Glomerular visceral epithelial cell (primary cell): Measurements from ENCODE around the gene OPHN1.
A peak's percentile ranks its signal among the peaks of the same experiment; 100 is the strongest.

ENCODE experiments used
- DNase-seq: peaks from one replicate; pipeline ENCODE4 v3.0.0-alpha.2; 2016; ENCODE audit errors: extremely low spot score

Gene OPHN1

DNA sequence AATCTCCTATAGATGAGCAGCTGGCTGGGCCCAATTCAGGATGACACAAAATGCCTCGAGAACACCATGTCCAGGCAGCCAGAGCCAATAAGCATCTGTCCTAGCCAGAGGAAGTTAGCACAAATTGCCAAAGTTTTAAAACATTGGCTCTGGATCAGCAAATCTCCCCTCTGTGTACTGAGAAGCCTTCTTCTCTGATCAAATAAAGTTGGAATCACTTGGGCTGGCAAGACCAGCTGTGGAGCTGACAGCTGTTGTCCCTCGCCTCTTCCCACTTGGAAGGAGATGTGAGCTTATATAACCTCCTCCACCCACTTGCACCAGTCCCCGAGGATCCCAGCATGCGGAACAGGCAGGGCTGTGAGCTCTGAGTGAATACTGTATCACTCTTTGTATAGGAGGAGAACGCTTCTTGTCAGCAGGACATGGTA, 183.9 kb downstream of the OPHN1 start:
- no peak for DNase-seq

- DNase-seq, result peak; percentile 7
Measured at GRCh38 chrX:68238568-68238967, 194.7 kb downstream of the OPHN1 start.

- no peak for DNase-seq
Measured at GRCh38 chrX:68234171-68234910, 199.0 kb downstream of the OPHN1 start.

- DNase-seq, result no peak
Measured at GRCh38 chrX:68232206-68232605, 201.1 kb downstream of the OPHN1 start.

- no peak for DNase-seq
Measured at GRCh38 chrX:68209008-68209407, 224.3 kb downstream of the OPHN1 start.

DNA sequence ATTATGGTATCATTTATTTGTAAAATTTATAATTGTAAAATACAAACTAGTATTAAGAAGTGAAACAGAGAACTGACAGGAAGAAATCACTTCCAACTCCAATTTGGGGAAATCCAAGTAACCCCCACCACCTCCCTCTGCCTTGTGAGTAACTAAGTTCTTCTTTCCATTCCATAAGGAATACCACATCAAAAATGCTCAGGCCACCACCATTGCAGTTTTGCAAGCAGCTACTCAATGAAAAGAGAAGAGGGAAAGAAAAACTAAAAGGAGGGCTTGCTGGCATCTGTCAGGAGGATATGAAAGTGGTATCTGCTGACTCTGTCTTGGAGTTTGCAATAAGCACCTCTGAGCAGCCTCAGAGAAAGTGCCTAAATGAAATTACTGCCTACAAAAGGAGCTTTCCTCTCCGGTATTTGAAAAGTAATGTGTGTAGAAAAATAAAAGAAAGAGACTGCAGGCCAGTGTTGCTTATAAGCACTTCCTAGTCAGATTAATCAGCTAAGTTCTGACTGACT, 228.7 kb downstream of the OPHN1 start:
- DNase-seq, result no peak

DNA sequence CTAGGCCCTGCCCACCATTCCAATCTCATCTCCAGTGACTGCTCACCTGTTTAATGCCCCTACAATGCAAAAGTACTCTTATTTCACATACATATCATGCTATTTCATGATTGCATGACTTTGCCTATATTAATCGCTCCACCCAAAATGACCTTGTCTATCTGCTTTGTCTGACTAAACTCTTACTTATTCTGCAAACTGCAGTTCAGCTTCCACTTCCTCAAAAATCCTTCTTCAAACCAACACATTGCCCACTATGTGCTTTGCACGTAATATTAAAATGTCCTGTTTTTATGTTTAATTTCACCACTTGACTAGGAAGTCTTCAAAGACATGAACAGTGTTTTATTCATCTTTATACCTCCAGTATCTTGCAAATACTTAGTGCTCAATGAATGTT, 229.6 kb downstream of the OPHN1 start:
- no peak for DNase-seq

- no peak for DNase-seq
Measured at GRCh38 chrX:68203211-68203610, 230.1 kb downstream of the OPHN1 start.

DNA sequence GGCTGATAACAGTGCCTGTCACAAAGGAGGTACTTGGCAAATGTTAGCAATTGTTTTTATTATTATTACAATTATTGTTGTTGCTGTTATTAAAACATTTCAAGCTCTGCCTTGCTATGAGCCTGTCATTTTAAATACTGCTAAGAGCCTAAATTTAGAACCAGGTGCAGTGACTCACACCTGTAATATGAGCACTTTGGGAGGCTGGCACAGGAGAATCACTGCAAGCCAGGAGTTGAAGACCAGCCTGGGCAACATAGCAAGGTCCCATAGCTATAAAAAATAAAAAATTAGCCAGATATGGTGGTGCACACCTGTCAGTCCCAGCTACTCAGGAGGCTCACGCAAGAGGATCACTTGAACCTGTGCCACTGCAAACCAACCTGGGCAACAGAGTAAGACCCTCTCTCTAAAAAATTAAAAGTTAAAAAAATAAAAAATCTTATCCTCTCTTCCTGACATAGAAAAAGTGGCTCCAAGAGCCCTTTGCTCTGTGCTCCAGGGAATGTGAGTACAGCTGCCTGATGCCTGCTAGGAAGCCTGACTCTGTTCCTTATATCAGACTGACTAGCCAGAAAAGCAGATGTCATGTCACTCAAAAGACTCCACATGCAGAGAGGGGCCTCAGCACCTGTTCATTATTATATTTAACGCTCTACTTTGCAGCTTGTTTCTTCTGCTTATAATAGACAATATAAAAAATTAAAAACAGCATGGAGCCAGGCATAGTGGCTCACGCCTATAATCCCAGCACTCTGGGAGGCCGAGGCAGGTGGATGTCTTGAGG, 234.0 kb downstream of the OPHN1 start:
- DNase-seq, result no peak

DNA sequence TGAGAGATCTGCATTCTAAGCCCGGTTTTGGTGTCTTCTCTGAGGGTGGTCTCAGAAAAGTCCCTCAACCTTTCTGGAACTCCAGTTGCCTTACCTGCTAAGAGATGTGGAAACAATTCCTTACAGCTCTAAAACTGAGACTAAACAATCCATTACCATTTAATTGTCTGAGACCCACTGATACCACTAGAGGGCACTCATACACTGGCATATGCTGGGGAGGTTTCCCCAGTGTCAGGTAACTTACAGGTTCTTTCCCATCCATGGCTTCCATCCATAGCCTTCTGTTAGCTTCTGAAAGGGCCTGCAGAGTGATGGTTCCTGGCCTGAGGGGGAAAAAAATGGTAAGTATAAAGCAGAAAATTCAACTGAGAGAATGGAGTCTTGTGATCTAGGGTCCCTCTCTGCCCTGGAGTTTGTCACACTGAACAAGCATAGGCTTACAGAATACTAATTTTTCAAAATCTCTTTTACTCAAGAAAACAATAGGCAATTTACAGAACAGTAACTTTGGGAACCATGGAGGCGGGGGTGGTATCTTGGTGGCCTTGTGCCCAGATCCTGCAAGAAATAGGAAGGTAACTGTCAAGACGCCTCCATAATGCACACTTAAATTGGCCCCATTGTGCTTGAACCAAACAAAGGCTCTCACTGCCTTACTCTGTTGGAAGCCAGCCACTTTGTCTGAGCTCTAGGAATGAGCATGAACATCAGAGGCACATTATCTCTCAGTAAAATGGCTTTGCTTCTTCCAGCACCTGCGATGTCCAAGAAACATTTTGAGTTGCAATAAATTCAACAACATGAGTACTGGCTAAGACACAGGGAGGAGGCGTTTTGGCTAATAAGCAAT, 236.1 kb downstream of the OPHN1 start:
- peak; percentile 53 for DNase-seq

- no peak for DNase-seq
Measured at GRCh38 chrX:68195561-68195960, 237.7 kb downstream of the OPHN1 start.

DNA sequence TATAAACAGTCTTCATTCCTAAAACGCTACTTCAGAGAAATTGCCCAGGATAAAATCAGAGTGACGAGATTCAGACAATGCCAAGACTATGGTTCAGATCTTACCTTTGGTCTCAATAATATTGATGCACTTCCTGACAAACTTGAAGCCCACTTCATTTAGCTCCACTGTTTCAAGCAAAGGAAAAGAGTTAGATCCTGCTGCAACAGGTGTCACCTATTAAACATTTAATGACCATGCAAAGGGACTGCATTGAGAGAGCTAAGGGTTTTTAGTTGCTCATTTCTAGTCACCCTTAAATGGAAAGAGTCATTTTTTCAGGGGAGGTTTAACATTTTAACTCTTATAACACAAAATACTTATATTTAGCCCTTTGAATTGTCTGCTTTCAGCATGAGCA, 239.5 kb downstream of the OPHN1 start:
- DNase-seq, result no peak

DNA sequence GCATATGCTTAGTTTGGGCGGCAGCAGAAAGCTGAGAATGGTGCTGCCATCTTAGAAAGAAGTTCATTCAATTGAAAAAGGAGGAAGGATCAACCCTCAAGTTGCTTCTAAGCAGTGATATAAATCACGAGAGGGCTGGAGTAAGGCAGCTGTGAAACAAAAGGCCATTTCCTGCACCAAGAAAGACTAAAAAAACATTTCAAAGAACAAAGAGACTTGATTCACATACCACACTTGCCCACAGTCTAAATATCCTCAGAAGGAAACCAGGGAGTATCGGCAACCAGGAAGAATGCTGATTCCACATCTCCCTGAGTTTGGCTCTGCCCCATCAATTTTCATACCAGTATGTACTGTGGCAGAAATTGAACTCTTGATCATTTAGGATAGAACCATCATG, 240.1 kb downstream of the OPHN1 start:
- no peak for DNase-seq

DNA sequence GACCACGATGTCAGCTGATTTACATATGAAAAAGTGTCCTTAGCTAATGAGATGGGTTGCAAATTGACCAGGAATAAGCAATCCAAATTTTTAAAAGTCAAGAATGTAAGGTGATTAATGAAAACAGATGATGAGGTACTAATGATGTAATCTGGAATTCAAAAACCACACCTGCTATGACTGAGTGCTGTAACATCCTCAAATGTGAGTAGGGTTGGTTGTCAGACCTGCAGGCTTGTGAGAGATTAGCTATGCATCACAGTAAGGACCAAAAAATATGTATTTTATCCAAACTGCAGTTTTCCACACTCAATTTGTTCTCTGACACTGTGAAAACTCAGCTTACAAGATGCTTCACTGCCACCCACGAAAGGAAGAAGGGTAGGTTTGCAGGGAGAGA, 242.5 kb downstream of the OPHN1 start:
- DNase-seq, result no peak

- DNase-seq, result peak; percentile 1
Measured at GRCh38 chrX:68186552-68187262, 246.6 kb downstream of the OPHN1 start.

DNA sequence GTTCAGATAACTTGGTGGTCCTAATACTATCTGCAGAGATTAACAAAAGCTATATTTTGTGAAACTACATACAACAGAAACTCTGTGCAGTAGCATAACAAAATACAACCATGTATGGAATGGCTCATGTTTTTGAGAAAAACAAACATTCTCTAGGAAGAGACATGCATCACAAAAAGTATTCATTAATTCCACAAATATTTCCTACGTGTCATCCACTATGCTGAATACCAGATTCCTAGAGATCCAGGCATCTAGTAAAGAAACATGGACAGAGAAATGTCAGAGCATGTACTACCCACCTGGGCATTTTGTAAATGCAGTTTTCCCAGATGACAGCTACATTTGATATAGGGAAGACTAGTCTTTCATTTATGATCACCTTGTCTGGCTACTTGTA, 248.1 kb downstream of the OPHN1 start:
- DNase-seq, result no peak

GRCh38 chrX:68183612-68184214, 249.6 kb downstream of the OPHN1 start:
- DNase-seq, result peak; percentile 21

DNA sequence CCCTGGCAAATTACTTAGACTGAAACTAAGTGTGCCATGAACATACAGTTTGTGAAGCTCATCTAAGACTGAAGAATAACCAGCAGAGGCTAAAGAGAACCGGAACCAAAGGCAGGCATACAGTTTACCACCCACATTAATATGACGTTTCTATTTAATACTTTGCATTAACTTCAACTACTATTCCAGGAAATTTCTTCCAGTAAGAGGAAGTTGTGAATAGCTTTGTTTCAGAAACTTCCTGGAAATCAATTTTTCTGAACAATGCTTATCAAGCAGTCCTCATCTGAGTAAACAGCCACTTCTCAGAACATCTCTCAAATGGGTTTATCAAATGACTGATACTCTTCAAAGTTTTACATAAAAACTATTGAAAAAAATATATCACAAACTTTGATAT, 252.7 kb downstream of the OPHN1 start:
- DNase-seq, result no peak

DNA sequence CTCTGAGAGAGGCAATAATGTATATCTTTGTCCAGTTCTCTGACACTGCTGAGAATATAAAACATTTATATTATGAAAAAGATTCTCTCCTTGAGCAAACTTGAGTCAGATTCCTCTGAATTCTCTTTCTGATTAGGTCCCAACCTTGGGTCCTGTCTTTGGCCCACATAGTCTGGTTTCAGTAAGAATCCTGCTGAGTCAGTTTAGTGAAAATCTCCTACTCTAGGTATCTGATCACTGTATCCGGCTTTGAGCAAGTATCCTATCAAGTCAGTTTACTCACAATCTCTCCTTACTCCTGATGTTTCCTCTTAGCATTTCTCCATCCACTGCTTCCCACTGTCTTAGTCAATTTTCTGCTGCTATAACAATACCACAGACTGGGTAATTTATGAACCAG, 253.9 kb downstream of the OPHN1 start:
- DNase-seq, result no peak

DNA sequence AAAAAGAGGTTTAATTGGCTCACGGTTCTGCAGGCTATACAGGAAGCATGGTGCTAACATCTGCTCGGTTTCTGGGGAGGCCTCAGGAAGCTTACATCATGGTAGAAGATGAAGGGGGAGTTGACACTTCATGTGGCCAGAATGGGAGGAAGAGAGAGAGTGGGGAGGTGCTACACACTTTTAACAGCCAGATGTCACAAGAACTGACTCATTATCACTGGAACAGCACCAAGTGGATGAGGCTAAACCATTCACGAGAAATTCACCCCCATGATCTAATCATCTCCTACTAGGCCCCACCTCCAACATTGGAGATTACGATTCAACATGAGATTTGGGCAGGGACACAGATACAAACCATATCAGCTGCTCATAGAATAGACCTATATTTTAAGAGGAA, 255.8 kb downstream of the OPHN1 start:
- peak; percentile 1 for DNase-seq

DNA sequence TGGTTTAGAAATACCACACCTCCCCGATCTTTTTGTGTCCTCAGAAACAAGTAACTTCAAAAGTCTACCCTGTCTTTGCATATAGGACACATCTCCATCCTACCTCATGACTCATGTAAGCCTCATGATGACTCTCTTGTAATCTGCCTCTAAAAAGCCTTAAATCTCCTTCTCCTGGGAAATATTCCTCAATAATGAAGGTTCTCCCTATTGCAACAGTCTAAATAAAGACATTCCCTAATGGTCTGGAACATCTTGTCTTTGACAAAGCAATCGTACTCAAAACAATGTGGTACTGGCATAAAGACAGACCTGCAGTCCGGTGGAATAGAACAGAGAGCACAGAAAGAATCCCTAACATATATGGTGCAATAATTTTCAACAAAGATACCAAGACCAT, 257.7 kb downstream of the OPHN1 start:
- DNase-seq, result no peak
